PC-9 (cell line): ENCODE results near the gene BAIAP2L1. TPM values are rescaled to one million over a fixed set of nuclear protein-coding genes. Genes with fewer than 3 reads are reported as not detected.

Experiments
- BruUV-seq: library from RNA; stranded (reverse); fragments of 400-500 nt; replicated peaks from 2 replicates; lab custom pipeline; 2021; lab: Mats Ljungman, UMichigan
- CTCF ChIA-PET: fragments of 300-600 bp; sonication (Branson Sonifier 250); formaldehyde crosslinking; loops from one replicate; lab custom pipeline; 2022; ENCODE audit warnings: antibody characterized with exemption; lab: Charles Lee
- POLR2A ChIA-PET: fragments of 300-600 bp; sonication (Branson Sonifier 250); formaldehyde crosslinking; loops from one replicate; lab custom pipeline; 2022; ENCODE audit warnings: antibody characterized with exemption; ENCODE audit not compliant: unreplicated experiment; lab: Charles Lee
- DNase-seq, 2 experiments: peaks; one replicate each; pipeline versions ENCODE4 v3.0.0 to v3.0.0-alpha.2; 2015 to 2022; ENCODE audit warnings: mixed read lengths in 1 of 2
- H2AFZ ChIP-seq: fragments of 200-600 bp; sonication (generic); 2 replicates; pipeline ENCODE4 v1.8.1; 2017; ENCODE audit warnings: antibody characterized with exemption
- H3F3A ChIP-seq: fragments of 200-600 bp; sonication (generic); 2 replicates; pipeline ENCODE4 v1.8.1; 2017; ENCODE audit warnings: antibody characterized with exemption, mild to moderate bottlenecking, low read depth; ENCODE audit not compliant: insufficient read depth
- H3K27ac ChIP-seq: fragments of 200-600 bp; sonication (generic); 2 replicates; pipeline ENCODE4 v1.6.1; 2016; ENCODE audit warnings: mixed run types
- H3K27me3 ChIP-seq: fragments of 200-600 bp; sonication (generic); 2 replicates; pipeline ENCODE4 v1.6.1; 2016; ENCODE audit warnings: low read depth, mixed run types; ENCODE audit not compliant: insufficient read depth
- H3K36me3 ChIP-seq: fragments of 200-600 bp; sonication (generic); 2 replicates; pipeline ENCODE4 v1.6.1; 2016; ENCODE audit warnings: low read depth, mixed run types
- H3K4me1 ChIP-seq: fragments of 200-600 bp; sonication (generic); replicated peaks from 2 replicates; pipeline ENCODE4 v1.6.1; 2016; ENCODE audit warnings: mixed run types; ENCODE audit not compliant: insufficient read depth
- H3K4me2 ChIP-seq: fragments of 200-600 bp; sonication (generic); 2 replicates; pipeline ENCODE4 v1.6.1; 2017; ENCODE audit warnings: mixed run types
- H3K4me3 ChIP-seq: fragments of 200-600 bp; sonication (generic); 2 replicates; pipeline ENCODE4 v1.6.1; 2016; ENCODE audit warnings: mixed run types
- H3K79me2 ChIP-seq: fragments of 200-600 bp; sonication (generic); 2 replicates; pipeline ENCODE4 v1.6.1; 2017; ENCODE audit warnings: low read depth, mixed run types
- H3K9me2 ChIP-seq: fragments of 200-600 bp; sonication (generic); 2 replicates; pipeline ENCODE4 v1.8.1; 2017; ENCODE audit warnings: mild to moderate bottlenecking; ENCODE audit not compliant: insufficient read depth
- H3K9me3 ChIP-seq: fragments of 200-600 bp; sonication (generic); 2 replicates; pipeline ENCODE4 v1.8.1; 2016; ENCODE audit warnings: low read depth; ENCODE audit not compliant: insufficient read depth
- H4K20me1 ChIP-seq: fragments of 200-600 bp; sonication (generic); 2 replicates; pipeline ENCODE4 v1.8.1; 2017; ENCODE audit not compliant: insufficient read depth
- EZH2 ChIP-seq: fragments of 200-600 bp; sonication (generic); IDR thresholded peaks from 2 replicates; pipeline ENCODE4 v1.8.0; 2017; ENCODE audit warnings: antibody characterized with exemption, low read depth
- intact Hi-C: fragments of 100-400 bp; cut with micrococcal nuclease; formaldehyde crosslinking; loops from one replicate; pipeline ENCODE4 v1.10.0; 2022; ENCODE audit not compliant: unreplicated experiment
- total RNA-seq: library from RNA; stranded (reverse); gene quantifications from 2 replicates; pipeline ENCODE4 v1.2.3, GENCODE V29; 2021
- TF ChIP-seq, protein P1 (sequence below): fragments of 200-600 bp; sonication (generic); conservative IDR thresholded peaks from 2 replicates; pipeline ENCODE4 v1.6.1; 2017; ENCODE audit warnings: mixed run types, antibody characterized with exemption, mild to moderate bottlenecking, moderate library complexity

Gene BAIAP2L1
- total RNA-seq, 1 experiment from 2014 or later = 89.4 TPM

DNA sequence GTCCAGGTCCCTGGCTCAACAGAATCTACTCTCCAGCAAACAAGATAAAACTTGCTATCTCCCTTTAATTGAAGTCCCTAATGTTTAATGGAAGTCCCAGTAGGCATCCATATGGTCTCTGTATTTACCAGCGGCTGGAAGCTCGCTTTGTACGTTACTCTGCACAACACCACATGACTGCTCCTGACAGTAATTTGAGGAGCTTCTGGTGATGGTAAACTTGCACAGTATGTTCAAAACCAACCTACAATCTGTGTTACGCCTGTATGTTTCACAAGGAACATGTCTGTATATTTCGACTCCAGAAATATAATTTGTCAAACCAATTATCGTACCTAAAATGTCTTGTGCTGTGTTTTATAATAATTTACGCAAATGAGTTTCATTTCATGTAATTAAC, 144.5 kb downstream of the BAIAP2L1 start:
- TF ChIP-seq, protein P1, sequence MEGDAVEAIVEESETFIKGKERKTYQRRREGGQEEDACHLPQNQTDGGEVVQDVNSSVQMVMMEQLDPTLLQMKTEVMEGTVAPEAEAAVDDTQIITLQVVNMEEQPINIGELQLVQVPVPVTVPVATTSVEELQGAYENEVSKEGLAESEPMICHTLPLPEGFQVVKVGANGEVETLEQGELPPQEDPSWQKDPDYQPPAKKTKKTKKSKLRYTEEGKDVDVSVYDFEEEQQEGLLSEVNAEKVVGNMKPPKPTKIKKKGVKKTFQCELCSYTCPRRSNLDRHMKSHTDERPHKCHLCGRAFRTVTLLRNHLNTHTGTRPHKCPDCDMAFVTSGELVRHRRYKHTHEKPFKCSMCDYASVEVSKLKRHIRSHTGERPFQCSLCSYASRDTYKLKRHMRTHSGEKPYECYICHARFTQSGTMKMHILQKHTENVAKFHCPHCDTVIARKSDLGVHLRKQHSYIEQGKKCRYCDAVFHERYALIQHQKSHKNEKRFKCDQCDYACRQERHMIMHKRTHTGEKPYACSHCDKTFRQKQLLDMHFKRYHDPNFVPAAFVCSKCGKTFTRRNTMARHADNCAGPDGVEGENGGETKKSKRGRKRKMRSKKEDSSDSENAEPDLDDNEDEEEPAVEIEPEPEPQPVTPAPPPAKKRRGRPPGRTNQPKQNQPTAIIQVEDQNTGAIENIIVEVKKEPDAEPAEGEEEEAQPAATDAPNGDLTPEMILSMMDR = no peak
- no peak for TF ChIP-seq EZH2
- no peak overlapping the region for H2AFZ ChIP-seq
- POLR2A ChIA-PET = interaction anchor here (0.6 kb wide), 1 partner anchor 25 kb away, joined by 4 read pairs; the partner anchor contains the start of gene BRI3
- H3K9me2 ChIP-seq = no peaks in the 10 kb centered on the region
- no peaks in the 10 kb centered on the region for H3K27me3 ChIP-seq
- peaks cover 29% of the 10 kb centered on the region for H3K79me2 ChIP-seq
- CTCF ChIA-PET = no interaction called here
- no peak for DNase-seq
- no peak overlapping the region for H3K4me2 ChIP-seq
- no peaks in the 10 kb centered on the region for H3K36me3 ChIP-seq
- intact Hi-C loops = no loop called here
- no peaks in the 10 kb centered on the region for H3K9me3 ChIP-seq
- peaks cover 3% of the 10 kb centered on the region for H3F3A ChIP-seq
- H3K27ac ChIP-seq = no peak overlapping the region
- H3K4me3 ChIP-seq = no peak overlapping the region
- no peaks in the 10 kb centered on the region for H4K20me1 ChIP-seq
- no peaks in the 10 kb centered on the region; the same call in 1 of the 2 replicates for H3K4me1 ChIP-seq
- BruUV-seq = no TSS peak

DNA sequence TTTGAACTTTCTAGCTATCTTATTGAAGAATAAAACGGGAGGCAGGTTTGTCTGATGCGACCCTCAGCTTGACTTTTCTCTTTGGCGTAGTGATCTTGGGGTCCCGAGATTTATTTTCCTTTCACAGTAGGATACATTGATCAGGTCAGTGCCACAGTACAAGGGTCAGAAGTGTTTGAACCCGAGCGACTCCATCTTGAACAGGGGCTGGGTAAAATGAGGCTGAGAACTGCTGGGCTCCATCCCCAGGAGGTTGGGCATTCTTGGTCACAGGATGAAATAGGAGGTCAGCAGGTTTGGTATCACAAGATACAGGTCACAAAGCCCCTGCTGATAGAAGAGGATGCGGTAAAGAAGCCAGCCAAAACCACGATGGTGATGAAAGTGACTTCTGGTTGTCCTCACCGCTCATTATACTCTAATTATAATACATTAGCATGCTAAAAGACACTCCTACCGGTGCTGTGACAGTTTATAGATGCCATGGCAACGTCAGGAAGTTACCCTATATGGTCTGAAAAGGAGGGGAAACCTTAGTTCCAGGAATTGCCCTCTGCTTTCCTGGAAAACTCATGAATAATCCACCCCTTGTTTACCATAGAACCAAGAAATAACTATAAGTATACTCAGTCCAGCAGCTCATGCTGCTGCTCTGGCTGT, 145.8 kb downstream of the BAIAP2L1 start:
- TF ChIP-seq EZH2 = no peak
- TF ChIP-seq, protein P1 = no peak
- H3K4me1 ChIP-seq = peaks cover 11% of the 10 kb centered on the region
- ChIA-PET POLR2A (no interaction called here), CTCF (no interaction called here)
- H3K36me3 ChIP-seq = no peaks in the 10 kb centered on the region
- H3F3A ChIP-seq = peaks cover 17% of the 10 kb centered on the region
- no peak overlapping the region for H3K27ac ChIP-seq
- no TSS peak for BruUV-seq
- H3K27me3 ChIP-seq = no peaks in the 10 kb centered on the region
- no peaks in the 10 kb centered on the region for H4K20me1 ChIP-seq
- H3K4me3 ChIP-seq = no peak overlapping the region
- no peaks in the 10 kb centered on the region for H3K9me3 ChIP-seq
- DNase-seq = no peak
- no peaks in the 10 kb centered on the region for H3K9me2 ChIP-seq
- H2AFZ ChIP-seq = no peak overlapping the region
- no peak overlapping the region for H3K4me2 ChIP-seq
- intact Hi-C loops = no loop called here
- peaks cover 33% of the 10 kb centered on the region for H3K79me2 ChIP-seq

DNA sequence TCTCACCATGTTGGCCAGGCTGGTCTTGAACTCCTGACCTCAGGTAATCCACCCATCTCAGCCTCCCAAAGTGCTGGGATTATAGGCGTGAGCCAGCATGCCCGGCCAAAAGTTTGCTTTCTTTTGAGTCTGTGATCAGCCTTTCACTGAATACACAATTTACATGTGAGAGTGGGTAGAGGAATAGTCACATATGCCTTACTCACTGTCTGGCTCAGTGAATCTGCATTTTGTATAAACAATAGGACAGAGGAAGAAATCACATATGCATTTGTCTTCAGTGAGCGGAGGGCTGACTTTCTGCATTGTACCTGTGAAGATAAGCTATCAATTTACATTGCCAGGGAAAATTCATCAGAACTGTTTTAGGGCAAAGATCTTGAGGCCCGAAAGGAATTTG, 146.4 kb downstream of the BAIAP2L1 start:
- no peak for TF ChIP-seq EZH2
- TF ChIP-seq, protein P1 = no peak

More for the DNA sequence above, 146.4 kb downstream of the BAIAP2L1 start:
- H3K79me2 ChIP-seq = peaks cover 35% of the 10 kb centered on the region
- intact Hi-C loops = no loop called here
- ChIA-PET CTCF (interaction anchor here (0.6 kb wide), 1 partner anchor 167 kb away, joined by 3 read pairs; no protein-coding TSS in a partner anchor), POLR2A (no interaction called here)
- no peak for DNase-seq
- peaks cover 17% of the 10 kb centered on the region for H3K4me1 ChIP-seq
- peaks cover 23% of the 10 kb centered on the region for H3F3A ChIP-seq
- no TSS peak for BruUV-seq
- no peak overlapping the region for H2AFZ ChIP-seq
- no peaks in the 10 kb centered on the region for H3K9me2 ChIP-seq
- H3K4me2 ChIP-seq = no peak overlapping the region
- no peaks in the 10 kb centered on the region for H3K36me3 ChIP-seq
- H4K20me1 ChIP-seq = no peaks in the 10 kb centered on the region
- H3K27me3 ChIP-seq = no peaks in the 10 kb centered on the region
- H3K27ac ChIP-seq = no peak overlapping the region
- no peaks in the 10 kb centered on the region for H3K9me3 ChIP-seq
- no peak overlapping the region for H3K4me3 ChIP-seq
